ENCODE data around the gene TAPBP. TPM values are rescaled to one million over a fixed set of nuclear protein-coding genes. Genes with fewer than 3 reads are reported as not detected.

TAPBP gene
- total and polyA plus RNA-seq, 9 of the 15 experiments (the other 6 are each of a cell fraction or from before 2014, with no cell fraction given), result 5.6 to 74.0 (median 22.3) TPM

- TF ChIP-seq, protein P1, sequence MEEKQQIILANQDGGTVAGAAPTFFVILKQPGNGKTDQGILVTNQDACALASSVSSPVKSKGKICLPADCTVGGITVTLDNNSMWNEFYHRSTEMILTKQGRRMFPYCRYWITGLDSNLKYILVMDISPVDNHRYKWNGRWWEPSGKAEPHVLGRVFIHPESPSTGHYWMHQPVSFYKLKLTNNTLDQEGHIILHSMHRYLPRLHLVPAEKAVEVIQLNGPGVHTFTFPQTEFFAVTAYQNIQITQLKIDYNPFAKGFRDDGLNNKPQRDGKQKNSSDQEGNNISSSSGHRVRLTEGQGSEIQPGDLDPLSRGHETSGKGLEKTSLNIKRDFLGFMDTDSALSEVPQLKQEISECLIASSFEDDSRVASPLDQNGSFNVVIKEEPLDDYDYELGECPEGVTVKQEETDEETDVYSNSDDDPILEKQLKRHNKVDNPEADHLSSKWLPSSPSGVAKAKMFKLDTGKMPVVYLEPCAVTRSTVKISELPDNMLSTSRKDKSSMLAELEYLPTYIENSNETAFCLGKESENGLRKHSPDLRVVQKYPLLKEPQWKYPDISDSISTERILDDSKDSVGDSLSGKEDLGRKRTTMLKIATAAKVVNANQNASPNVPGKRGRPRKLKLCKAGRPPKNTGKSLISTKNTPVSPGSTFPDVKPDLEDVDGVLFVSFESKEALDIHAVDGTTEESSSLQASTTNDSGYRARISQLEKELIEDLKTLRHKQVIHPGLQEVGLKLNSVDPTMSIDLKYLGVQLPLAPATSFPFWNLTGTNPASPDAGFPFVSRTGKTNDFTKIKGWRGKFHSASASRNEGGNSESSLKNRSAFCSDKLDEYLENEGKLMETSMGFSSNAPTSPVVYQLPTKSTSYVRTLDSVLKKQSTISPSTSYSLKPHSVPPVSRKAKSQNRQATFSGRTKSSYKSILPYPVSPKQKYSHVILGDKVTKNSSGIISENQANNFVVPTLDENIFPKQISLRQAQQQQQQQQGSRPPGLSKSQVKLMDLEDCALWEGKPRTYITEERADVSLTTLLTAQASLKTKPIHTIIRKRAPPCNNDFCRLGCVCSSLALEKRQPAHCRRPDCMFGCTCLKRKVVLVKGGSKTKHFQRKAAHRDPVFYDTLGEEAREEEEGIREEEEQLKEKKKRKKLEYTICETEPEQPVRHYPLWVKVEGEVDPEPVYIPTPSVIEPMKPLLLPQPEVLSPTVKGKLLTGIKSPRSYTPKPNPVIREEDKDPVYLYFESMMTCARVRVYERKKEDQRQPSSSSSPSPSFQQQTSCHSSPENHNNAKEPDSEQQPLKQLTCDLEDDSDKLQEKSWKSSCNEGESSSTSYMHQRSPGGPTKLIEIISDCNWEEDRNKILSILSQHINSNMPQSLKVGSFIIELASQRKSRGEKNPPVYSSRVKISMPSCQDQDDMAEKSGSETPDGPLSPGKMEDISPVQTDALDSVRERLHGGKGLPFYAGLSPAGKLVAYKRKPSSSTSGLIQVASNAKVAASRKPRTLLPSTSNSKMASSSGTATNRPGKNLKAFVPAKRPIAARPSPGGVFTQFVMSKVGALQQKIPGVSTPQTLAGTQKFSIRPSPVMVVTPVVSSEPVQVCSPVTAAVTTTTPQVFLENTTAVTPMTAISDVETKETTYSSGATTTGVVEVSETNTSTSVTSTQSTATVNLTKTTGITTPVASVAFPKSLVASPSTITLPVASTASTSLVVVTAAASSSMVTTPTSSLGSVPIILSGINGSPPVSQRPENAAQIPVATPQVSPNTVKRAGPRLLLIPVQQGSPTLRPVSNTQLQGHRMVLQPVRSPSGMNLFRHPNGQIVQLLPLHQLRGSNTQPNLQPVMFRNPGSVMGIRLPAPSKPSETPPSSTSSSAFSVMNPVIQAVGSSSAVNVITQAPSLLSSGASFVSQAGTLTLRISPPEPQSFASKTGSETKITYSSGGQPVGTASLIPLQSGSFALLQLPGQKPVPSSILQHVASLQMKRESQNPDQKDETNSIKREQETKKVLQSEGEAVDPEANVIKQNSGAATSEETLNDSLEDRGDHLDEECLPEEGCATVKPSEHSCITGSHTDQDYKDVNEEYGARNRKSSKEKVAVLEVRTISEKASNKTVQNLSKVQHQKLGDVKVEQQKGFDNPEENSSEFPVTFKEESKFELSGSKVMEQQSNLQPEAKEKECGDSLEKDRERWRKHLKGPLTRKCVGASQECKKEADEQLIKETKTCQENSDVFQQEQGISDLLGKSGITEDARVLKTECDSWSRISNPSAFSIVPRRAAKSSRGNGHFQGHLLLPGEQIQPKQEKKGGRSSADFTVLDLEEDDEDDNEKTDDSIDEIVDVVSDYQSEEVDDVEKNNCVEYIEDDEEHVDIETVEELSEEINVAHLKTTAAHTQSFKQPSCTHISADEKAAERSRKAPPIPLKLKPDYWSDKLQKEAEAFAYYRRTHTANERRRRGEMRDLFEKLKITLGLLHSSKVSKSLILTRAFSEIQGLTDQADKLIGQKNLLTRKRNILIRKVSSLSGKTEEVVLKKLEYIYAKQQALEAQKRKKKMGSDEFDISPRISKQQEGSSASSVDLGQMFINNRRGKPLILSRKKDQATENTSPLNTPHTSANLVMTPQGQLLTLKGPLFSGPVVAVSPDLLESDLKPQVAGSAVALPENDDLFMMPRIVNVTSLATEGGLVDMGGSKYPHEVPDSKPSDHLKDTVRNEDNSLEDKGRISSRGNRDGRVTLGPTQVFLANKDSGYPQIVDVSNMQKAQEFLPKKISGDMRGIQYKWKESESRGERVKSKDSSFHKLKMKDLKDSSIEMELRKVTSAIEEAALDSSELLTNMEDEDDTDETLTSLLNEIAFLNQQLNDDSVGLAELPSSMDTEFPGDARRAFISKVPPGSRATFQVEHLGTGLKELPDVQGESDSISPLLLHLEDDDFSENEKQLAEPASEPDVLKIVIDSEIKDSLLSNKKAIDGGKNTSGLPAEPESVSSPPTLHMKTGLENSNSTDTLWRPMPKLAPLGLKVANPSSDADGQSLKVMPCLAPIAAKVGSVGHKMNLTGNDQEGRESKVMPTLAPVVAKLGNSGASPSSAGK (IDR thresholded peaks at IDR 0.05), result no peak
- TF ChIP-seq, protein P2, sequence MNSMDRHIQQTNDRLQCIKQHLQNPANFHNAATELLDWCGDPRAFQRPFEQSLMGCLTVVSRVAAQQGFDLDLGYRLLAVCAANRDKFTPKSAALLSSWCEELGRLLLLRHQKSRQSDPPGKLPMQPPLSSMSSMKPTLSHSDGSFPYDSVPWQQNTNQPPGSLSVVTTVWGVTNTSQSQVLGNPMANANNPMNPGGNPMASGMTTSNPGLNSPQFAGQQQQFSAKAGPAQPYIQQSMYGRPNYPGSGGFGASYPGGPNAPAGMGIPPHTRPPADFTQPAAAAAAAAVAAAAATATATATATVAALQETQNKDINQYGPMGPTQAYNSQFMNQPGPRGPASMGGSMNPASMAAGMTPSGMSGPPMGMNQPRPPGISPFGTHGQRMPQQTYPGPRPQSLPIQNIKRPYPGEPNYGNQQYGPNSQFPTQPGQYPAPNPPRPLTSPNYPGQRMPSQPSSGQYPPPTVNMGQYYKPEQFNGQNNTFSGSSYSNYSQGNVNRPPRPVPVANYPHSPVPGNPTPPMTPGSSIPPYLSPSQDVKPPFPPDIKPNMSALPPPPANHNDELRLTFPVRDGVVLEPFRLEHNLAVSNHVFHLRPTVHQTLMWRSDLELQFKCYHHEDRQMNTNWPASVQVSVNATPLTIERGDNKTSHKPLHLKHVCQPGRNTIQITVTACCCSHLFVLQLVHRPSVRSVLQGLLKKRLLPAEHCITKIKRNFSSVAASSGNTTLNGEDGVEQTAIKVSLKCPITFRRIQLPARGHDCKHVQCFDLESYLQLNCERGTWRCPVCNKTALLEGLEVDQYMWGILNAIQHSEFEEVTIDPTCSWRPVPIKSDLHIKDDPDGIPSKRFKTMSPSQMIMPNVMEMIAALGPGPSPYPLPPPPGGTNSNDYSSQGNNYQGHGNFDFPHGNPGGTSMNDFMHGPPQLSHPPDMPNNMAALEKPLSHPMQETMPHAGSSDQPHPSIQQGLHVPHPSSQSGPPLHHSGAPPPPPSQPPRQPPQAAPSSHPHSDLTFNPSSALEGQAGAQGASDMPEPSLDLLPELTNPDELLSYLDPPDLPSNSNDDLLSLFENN (IDR thresholded peaks at IDR 0.05; ENCODE audit: low read depth in 2 of 2, low read length in 2 of 2), result no peak
- TF ChIP-seq, protein P3, sequence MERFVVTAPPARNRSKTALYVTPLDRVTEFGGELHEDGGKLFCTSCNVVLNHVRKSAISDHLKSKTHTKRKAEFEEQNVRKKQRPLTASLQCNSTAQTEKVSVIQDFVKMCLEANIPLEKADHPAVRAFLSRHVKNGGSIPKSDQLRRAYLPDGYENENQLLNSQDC (CRISPR knock-in tag; IDR thresholded peaks at IDR 0.05), result no peak
- TF ChIP-seq VEZF1 (CRISPR knock-in tag; IDR thresholded peaks at IDR 0.05) (peak; percentile 68), TFAP4 (CRISPR knock-in tag; IDR thresholded peaks at IDR 0.05; ENCODE audit: borderline replicate concordance) (peak; percentile 59; the same call in 1 of the 2 replicates), RBM22 (IDR thresholded peaks at IDR 0.05; ENCODE audit: low read depth, low read length, poor library complexity, severe bottlenecking) (no peak), SRF (CRISPR knock-in tag; IDR thresholded peaks at IDR 0.05) (no peak), ZKSCAN1 (IDR thresholded peaks at IDR 0.05; ENCODE audit: low read depth, low read length) (no peak), ZNF197 (CRISPR knock-in tag; IDR thresholded peaks at IDR 0.05; ENCODE audit: low read depth) (no peak)
Measured at GRCh38 chr6:33314515-33314942, 651 bp upstream of the TAPBP start (continued).

Data from K562 (cell line).